ENCODE results near the gene HDAC5.
"Not testable (repeated sequence)": the region's sequence is repeated elsewhere in the genome, so short reads cannot be mapped to it uniquely, and the experiment has no call there.

The HDAC5 gene

GRCh38 chr17:44110011-44110686 is 13.3 kb downstream of the HDAC5 start:
- no peak for DNase-seq

GRCh38 chr17:44109312-44109630 is 14.2 kb downstream of the HDAC5 start:
- no peak for DNase-seq

GRCh38 chr17:44108440-44109311 is 14.8 kb downstream of the HDAC5 start:
- no peak for DNase-seq

GRCh38 chr17:44106801-44107200 is 16.6 kb downstream of the HDAC5 start:
- no peak for DNase-seq

- DNase-seq, result no peak
Measured at GRCh38 chr17:44105941-44106340, 17.5 kb downstream of the HDAC5 start.

- DNase-seq, result no peak
Measured at GRCh38 chr17:44105483-44105882, 18.0 kb downstream of the HDAC5 start.

GRCh38 chr17:44102849-44103622 is 20.4 kb downstream of the HDAC5 start:
- no peak for DNase-seq

GRCh38 chr17:44101858-44102257 is 21.6 kb downstream of the HDAC5 start:
- not testable (repeated sequence) for DNase-seq

GRCh38 chr17:44097110-44097958 is 26.1 kb downstream of the HDAC5 start:
- no peak for DNase-seq

GRCh38 chr17:44095647-44096496 is 27.6 kb downstream of the HDAC5 start:
- DNase-seq, result no peak

GRCh38 chr17:44095388-44095646 is 28.1 kb downstream of the HDAC5 start:
- DNase-seq, result no peak

- no peak for DNase-seq
Measured at GRCh38 chr17:44094701-44095387, 28.6 kb downstream of the HDAC5 start.

- no peak for DNase-seq
Measured at GRCh38 chr17:44093231-44093900, 30.1 kb downstream of the HDAC5 start.

- DNase-seq, result no peak
Measured at GRCh38 chr17:44092051-44092450, 31.4 kb downstream of the HDAC5 start.

GRCh38 chr17:44091200-44091997 is 32.0 kb downstream of the HDAC5 start:
- no peak for DNase-seq

- no peak for DNase-seq
Measured at GRCh38 chr17:44088254-44088653, 35.2 kb downstream of the HDAC5 start.

GRCh38 chr17:44087319-44087718 is 36.1 kb downstream of the HDAC5 start:
- no peak for DNase-seq

GRCh38 chr17:44086364-44087311 is 36.8 kb downstream of the HDAC5 start:
- DNase-seq, result no peak

GRCh38 chr17:44085908-44086307 is 37.5 kb downstream of the HDAC5 start:
- no peak for DNase-seq

Measured in effector CD4-positive, alpha-beta T cell (primary cell).